Measurements from ENCODE around the gene TMEM208. TPM values are rescaled to one million over a fixed set of nuclear protein-coding genes. Genes with fewer than 3 reads are reported as not detected.

The TMEM208 gene
- total RNA-seq, 4 donors from 2014 or later, result 28.0 to 47.6 (median 41.2) TPM

- 70 to 73% methylated on average over 4 of the region's 4 CpGs for WGBS, 2 donors
- DNase-seq (ENCODE audit: low spot score in 2 of 2), result no peak
- TF ChIP-seq EP300 (IDR thresholded peaks at IDR 0.05) (no peak), CTCF (IDR thresholded peaks at IDR 0.05) (peak in 4 of 5 experiments; percentile 9 to 22 (median 16))
Observed at GRCh38 chr16:67260426-67261063, 33.6 kb downstream of the TMEM208 start.

GRCh38 chr16:67263201-67263600 is 36.3 kb downstream of the TMEM208 start:
- 86 to 90% methylated on average over 3 of the region's 3 CpGs for WGBS, 2 donors
- DNase-seq (ENCODE audit: low spot score in 2 of 2), result no peak
- H3K27me3 ChIP-seq, result no peaks in the 10 kb centered on the region
- H3K36me3 ChIP-seq, result no peaks in the 10 kb centered on the region
- H3K4me3 ChIP-seq, result no peak overlapping the region
- peaks cover 0 to 4% (median 0%) of the 10 kb centered on the region in 4 donors for H3K4me1 ChIP-seq
- H3K9me3 ChIP-seq, result no peaks in the 10 kb centered on the region
- TF ChIP-seq EP300 (IDR thresholded peaks at IDR 0.05) (no peak), CTCF (IDR thresholded peaks at IDR 0.05) (no peak), POLR2A (IDR thresholded peaks at IDR 0.05) (no peak)
- no peak overlapping the region for H3K27ac ChIP-seq

More at GRCh38 chr16:67260426-67261063, 33.6 kb downstream of the TMEM208 start:
- H3K4me3 ChIP-seq, result no peak overlapping the region
- H3K9me3 ChIP-seq, result no peaks in the 10 kb centered on the region
- H3K27me3 ChIP-seq, result no peaks in the 10 kb centered on the region
- H3K4me1 ChIP-seq, result no peaks in the 10 kb centered on the region
- H3K36me3 ChIP-seq, result no peaks in the 10 kb centered on the region
- no peak overlapping the region for H3K27ac ChIP-seq

- H3K4me1 ChIP-seq, result peaks cover 0 to 10% (median 0%) of the 10 kb centered on the region in 4 donors
- no peaks in the 10 kb centered on the region for H3K36me3 ChIP-seq
- no peaks in the 10 kb centered on the region for H3K27me3 ChIP-seq
- TF ChIP-seq POLR2A (IDR thresholded peaks at IDR 0.05), result no peak
- no peak for TF ChIP-seq CTCF (IDR thresholded peaks at IDR 0.05)
- TF ChIP-seq EP300 (IDR thresholded peaks at IDR 0.05), result no peak
- no peak for DNase-seq (ENCODE audit: low spot score in 2 of 2)
- no peaks in the 10 kb centered on the region for H3K9me3 ChIP-seq
- no peak overlapping the region for H3K27ac ChIP-seq
- 69% methylated on average over 9 of the region's 9 CpGs for WGBS, 2 donors
- no peak overlapping the region for H3K4me3 ChIP-seq
Observed at GRCh38 chr16:67264277-67264676, 37.3 kb downstream of the TMEM208 start.

- 86 to 90% methylated on average over 5 of the region's 5 CpGs for WGBS, 2 donors
- Histone ChIP-seq H3K4me1 (peaks cover 0 to 16% (median 0%) of the 10 kb centered on the region in 4 donors), H3K36me3 (no peaks in the 10 kb centered on the region), H3K4me3 (no peak overlapping the region), H3K27me3 (no peaks in the 10 kb centered on the region), H3K27ac (no peak overlapping the region), H3K9me3 (no peaks in the 10 kb centered on the region)
- DNase-seq (ENCODE audit: low spot score in 2 of 2), result no peak
- TF ChIP-seq EP300 (IDR thresholded peaks at IDR 0.05), result no peak
- TF ChIP-seq CTCF (IDR thresholded peaks at IDR 0.05), result no peak
- no peak for TF ChIP-seq POLR2A (IDR thresholded peaks at IDR 0.05)
Observed at GRCh38 chr16:67264866-67265265, 37.9 kb downstream of the TMEM208 start.

- no peaks in the 10 kb centered on the region for H3K9me3 ChIP-seq
- DNase-seq (ENCODE audit: low spot score in 2 of 2), result no peak
- no peak for TF ChIP-seq EP300 (IDR thresholded peaks at IDR 0.05)
- TF ChIP-seq POLR2A (IDR thresholded peaks at IDR 0.05), result no peak
- TF ChIP-seq CTCF (IDR thresholded peaks at IDR 0.05), result no peak
- H3K27me3 ChIP-seq, result no peaks in the 10 kb centered on the region
- WGBS, 2 donors, result 75% methylated on average over 8 of the region's 8 CpGs
- peaks cover 0 to 19% (median 0%) of the 10 kb centered on the region in 4 donors for H3K4me1 ChIP-seq
- H3K4me3 ChIP-seq, result no peak overlapping the region
- no peak overlapping the region for H3K27ac ChIP-seq
- no peaks in the 10 kb centered on the region for H3K36me3 ChIP-seq
Observed at GRCh38 chr16:67265834-67266233, 38.9 kb downstream of the TMEM208 start.
